ENCODE measurements around the gene INPP5A.

The INPP5A gene

DNA sequence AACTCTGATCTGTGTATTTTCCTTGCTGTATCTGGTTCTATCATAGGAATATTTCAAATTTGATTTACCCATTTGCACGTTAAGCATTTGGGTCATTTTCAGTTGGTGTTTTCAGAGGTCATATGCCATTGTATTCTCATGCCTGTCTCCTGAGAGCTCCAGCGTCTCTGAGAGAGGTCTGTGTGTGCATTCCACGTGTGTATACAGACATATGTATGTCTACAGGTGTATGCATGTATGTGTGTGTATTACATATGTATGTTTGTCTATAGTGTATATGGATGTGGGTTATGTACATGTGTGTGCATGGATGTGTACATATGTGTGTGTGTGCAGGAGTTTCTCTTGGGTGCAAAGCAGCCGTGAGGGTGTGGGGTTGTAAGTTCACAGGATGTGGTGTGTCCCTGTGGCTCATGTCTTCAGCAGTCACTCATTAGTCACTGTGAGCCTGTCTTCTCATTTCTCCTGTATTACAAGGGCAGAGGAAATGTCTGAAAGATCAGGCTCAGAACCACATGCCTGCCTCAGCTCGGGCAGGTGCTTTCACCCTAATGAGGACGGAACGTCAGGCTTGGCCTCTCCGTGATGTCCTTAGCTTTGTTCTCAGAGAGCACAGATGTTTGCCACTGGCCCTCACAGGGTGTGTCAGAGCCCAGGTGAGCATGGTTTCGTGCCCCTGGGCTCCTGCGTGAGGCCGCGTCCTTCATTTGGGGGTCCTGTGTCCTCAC lies 146.7 kb downstream of the INPP5A start:
- DNase-seq = peak in 3 of 6 experiments; percentile 17 to 32 (median 22)

GRCh38 chr10:132685101-132685891 lies 147.7 kb downstream of the INPP5A start:
- DNase-seq = no peak

DNA sequence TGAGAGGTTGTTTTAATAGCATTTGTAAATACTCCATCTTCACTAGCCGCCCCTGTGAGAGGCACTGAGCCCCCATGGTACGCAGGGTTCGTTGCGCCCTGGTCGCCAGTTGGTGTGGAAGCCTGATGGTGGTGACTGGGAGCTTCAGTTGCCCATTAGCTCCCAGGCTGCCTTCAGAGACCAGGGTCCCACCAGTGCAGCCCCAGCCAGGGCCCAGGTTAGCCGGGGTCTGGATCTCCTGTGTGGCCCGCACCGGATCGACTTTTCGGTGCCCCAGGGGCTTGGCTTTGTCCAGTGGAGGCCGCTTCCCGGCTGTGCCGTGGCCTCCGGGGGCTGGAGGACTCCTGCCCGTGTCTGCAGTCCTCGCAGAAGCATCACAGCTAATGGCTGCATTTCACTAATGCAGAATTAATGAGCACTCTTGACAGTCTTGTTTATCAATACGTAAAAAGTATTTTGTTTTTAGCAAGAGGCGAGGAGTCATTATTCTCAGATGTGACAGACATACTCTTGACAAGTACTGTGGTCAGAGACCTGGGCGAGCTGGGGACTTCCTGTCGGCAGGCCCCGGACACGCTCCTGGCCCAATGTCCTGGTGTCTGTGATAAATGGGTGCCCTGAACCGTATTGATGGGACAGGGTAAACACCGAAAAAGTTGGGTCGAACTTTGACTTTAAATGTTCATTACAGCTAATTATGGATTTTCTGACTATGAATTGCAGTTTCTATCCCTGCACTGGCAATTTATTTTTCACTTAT lies 148.5 kb downstream of the INPP5A start:
- no peak for DNase-seq

DNA sequence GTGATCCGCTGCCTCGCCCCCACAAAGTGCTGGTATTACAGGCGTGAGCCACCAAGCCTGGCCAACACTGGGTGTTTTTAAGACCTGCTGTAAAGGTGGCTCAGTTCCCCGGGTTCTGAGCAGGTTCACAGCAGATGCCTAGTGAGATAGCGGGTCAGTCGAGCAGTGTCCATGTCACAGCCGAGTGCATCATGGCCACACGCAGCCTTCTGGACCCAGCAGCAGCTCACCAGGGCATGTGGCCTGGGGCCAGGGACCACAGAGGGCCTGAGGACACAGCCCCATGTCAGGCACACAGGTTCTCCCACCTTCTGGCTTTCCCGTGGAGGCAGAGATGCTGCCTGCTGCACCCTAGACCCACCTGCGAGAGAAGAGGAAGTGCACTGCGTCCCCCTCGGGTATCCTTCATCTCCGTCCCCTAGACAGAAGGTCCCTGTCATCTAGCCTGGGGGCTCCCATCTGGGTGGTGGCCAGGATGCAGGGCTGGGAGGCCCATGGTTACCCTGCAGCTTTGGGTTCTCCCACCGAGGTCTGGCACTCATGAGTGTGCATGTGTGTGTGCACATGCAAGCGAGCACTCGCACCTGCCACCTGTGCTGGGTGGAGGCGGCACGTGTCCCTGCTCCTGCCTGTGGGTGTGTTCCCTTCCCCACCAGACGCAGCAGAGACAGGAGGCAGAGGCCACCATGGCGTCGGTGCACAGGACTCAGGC lies 149.8 kb downstream of the INPP5A start:
- no peak for DNase-seq

- DNase-seq = no peak
Measured at GRCh38 chr10:132687893-132688579, 150.4 kb downstream of the INPP5A start.

DNA sequence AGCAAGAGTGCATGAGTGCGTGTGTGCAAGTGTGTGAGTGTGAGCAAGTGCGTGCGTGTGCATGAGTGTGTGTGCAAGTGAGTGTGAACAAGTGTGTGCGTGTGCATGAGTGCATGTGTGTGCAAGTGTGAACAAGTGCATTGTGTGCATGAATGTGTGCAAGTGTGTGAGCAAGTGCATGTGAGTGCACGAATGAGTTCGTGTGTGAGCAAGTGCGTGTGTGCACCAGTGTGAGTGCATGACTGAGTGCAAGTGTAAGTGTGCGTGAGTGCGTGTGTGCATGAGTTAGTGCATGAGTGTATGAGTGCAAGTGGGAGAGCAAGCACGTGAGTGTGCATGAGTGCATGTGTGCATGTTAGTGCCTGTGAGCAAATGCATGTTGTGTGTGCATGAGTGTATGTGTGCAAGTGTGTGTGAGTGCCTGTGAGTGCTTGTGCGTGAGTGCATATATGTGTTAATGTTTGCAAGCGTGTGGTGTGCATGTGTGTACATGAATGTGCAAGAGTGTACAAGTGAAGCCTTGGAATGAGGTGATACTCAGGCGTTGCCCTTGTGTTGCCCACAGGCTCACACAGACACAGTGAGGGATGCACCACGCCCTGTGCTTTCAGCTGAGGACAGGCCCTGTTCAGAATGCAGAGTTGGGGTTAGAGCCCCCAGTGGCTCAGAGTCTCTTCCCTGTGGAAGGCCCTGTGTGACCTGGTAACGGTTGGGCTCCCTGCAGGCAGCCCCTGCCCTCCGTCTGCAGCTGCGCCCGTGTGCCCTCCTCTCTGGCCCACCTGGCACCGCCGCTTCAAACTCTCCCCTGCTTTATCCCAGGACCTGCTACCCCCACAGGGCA lies 151.2 kb downstream of the INPP5A start:
- no peak for DNase-seq

DNA sequence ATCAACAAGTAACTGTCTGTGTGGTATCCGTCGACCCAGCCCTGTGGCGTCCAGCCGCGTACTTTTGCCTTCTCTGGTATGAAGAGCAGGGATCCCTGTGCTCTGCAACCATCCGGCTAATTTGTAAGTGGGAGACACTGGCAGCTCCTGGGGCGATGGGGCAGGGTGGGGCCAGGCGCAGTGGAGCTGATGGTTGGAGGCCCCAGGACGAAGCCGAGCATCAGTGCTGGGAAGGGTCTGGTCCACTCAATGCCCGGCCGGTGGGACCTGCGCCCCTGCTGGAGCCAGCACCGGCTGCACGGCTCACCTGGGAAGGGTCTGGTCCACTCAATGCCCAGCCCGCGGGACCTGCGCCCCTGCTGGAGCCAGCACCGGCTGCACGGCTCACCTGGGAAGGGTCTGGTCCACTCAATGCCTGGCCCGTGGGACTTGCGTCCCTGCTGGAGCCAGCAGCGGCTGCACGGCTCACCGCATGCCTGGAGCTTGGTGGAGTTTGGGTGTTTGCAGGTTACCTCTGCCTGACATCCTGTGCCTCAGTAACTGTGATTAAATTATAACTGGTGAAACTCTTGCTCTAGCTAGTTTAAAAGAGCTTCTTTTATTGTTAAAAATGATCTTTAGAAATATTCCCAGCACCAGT lies 152.3 kb downstream of the INPP5A start:
- DNase-seq = no peak

DNA sequence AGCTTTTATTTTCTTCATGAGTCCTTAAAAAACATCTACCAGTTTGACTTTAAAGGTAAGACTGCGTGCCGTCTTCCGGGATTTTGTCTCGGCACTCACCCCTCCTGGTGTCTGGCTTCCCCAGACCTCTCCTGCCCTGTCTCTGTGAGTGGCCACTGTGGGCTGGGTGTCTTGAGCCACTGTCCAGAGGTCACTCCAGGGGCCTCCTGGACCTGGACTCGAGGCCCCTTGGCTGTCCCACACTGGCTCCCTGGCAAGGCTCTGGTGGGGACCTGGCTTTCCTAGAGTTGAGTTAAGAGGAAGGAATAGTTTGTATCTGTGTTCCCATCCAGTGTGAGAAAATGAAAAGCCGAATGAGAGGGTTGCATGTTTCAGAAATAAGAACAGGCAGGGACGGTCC lies 152.8 kb downstream of the INPP5A start:
- DNase-seq = no peak

GRCh38 chr10:132690821-132691610 lies 153.4 kb downstream of the INPP5A start:
- no peak for DNase-seq

DNA sequence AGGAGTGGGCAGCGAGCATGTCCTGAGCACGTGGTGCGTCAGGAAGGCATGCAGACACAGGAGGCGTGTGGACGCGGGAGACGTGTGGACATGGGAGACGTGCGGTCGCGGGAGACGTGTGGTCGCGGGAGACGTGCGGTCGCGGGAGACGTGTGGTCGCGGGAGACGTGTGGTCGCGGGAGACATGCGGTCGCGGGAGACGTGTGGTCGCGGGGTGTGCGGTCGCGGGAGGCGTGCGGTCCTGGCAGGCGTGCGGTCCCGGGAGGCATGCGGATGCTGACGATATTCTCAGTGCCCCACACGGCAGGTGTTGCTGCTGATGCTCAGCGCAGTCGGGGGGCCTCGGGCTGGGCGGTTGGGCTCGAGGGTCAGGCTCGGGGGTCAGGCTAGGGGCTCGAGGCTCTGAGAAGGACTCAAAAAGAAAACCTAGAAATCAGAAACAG lies 154.1 kb downstream of the INPP5A start:
- no peak for DNase-seq

- DNase-seq = no peak
Measured at GRCh38 chr10:132692311-132692710, 154.7 kb downstream of the INPP5A start.

DNA sequence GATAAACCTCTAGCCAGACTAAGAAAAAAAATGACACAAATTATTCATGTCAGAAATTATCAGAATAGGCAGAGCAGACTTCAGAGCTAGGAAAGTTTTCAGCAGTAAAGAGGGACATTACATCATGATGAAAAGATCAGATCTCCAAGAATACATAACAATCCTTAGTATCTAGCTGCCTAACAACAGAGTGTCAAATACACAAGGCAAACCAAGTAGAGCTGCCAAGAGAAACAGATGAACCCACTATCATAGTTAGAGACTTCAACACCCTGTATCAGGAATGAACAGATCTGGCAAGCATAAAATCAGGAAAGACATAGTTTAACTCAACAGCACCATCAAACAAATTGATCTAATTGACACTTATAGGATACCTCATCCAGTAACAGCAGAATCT lies 156.1 kb downstream of the INPP5A start:
- no peak for DNase-seq

GRCh38 chr10:132696204-132696603 lies 158.6 kb downstream of the INPP5A start:
- DNase-seq = no peak

GRCh38 chr10:132696728-132697577 lies 159.4 kb downstream of the INPP5A start:
- no peak for DNase-seq

DNA sequence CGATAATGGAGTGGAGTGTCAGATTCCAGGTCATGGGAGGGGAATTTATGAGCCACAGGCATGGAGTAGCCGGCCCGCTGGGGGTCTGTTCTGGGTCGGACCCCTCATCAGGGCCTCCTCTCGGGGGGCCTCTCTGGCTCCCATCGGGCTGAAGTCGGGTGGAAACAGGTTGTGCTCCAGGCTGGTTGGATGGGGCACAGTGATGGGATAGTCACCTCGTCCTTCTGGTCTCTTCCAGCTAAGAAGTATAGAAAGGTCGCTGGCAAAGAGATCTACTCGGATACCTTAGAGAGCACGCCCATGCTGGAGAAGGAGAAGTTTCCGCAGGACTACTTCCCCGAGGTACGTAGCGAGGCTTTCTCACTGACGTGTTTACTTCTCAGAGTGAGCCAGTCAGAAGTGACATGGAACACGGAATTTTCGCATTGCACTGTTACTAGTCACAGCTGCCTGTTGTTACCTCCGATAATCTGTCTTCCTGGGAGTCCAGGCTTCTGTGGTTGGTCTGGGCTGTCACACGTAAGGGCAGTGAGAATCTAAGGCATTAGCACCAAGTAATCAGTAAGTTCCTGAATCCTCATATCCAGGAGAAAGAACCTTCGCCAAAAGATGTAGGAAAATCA lies 160.1 kb downstream of the INPP5A start:
- DNase-seq = no peak

- no peak for DNase-seq
Measured at GRCh38 chr10:132698211-132698751, 160.7 kb downstream of the INPP5A start.

- DNase-seq = no peak
Measured at GRCh38 chr10:132698761-132699391, 161.3 kb downstream of the INPP5A start.
